SHP77 (cell line): ENCODE results near the gene ZBTB34.
"Not testable (repeated sequence)": the region's sequence is repeated elsewhere in the genome, so short reads cannot be mapped to it uniquely, and the experiment has no call there.

ENCODE experiments used
- DNase-seq, 2 experiments: peaks; one replicate each; lab custom pipeline; 2025; lab: John Stamatoyannopoulos, UW

The ZBTB34 gene, protein sequence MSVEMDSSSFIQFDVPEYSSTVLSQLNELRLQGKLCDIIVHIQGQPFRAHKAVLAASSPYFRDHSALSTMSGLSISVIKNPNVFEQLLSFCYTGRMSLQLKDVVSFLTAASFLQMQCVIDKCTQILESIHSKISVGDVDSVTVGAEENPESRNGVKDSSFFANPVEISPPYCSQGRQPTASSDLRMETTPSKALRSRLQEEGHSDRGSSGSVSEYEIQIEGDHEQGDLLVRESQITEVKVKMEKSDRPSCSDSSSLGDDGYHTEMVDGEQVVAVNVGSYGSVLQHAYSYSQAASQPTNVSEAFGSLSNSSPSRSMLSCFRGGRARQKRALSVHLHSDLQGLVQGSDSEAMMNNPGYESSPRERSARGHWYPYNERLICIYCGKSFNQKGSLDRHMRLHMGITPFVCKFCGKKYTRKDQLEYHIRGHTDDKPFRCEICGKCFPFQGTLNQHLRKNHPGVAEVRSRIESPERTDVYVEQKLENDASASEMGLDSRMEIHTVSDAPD

DNA sequence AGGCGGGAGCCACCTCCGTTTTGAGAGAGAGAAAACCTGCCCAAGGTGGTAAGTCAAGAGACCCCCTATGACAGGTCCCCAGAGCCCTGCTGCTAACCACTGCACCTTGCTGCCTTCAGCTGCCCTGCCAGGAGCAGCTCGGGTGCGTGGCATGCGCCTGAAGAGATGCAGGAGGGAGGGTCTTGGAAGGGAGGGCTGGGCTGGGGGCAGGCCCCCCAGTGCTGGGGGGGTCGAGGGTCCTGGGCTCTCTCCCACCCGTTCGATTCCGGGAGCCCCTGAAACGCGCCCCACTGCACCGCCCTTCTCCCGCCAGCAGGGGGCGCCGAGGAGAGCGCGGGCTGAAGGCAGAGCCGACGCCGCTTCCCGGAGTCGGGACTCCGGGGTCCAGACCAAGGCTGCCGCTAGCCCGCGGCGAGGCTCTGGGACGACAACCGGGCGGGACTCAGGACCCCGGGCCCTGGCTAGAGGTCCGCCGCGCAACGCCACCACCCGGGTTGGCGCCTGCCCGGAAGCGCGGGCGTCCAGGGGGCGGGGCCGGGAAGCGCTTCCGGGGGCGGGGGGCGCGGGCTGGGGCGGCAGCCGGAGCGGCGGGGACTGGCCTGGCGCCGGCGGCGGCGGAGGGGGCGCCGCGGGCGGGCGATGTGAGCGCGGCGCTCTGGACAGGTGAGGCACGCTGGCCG, at the start of gene ZBTB34:
TSS of gene ZBTB34 (plus strand) at position 563 of the 680 bp plus-strand sequence. CDS start 18,761 bp downstream, outside the sequence.
- DNase-seq = peak; percentile 38 to 53

DNA sequence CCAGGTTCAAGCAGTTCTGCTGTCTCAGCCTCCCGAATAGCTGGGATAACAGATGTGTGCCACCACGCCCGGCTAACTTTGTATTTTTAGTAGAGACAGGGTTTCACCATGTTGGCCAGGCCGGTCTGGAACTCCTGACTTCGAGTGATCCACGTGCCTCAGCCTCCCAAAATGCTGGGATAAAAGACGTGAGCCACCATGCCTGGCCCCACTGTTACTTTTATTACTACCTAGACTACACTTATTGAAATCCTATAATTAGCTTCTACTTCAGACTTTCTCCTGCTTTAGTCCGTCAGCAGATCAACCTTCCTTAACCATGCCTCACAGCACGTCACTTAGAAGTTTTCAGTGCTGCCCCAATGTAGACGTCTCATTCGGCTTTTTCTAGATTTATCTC, 47.4 kb upstream of the ZBTB34 start:
- DNase-seq = no peak

DNA sequence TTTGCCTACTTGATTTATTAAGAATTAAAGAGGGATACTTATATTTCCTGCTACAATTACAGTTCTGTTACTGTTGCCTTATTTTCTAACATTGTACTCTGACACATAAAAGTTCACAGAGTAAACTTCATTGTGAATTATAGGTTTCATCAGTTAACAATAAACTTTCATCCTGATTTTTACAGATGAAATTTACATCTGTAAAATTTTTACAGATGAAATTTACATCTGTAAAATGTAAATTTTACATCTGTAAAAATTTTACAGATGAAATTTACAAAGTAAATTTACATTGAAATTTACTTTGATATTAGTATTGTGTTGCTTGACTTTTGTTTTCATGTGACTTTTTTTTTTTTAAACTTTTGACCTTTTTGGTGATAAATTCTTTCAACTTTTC, 46.3 kb upstream of the ZBTB34 start:
- no peak for DNase-seq

DNA sequence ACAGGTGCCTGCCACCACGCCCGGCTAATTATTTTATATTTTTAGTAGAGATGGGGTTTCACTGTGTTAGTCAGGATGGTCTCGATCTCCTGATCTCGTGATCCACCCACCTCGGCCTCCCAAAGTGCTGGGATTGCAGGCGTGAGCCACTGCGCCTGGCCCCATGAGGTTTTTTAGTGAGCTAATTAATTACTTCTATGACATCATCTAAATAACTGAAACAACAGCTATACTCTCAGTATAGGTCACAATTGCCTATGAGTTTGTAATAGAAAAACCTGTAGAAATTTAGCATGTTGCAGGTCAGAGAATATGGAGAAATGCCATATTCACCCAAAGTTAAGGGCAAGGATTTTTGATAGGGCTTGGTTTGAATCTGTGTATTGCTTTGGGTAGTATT, 42.8 kb upstream of the ZBTB34 start:
- DNase-seq = not testable (repeated sequence)

DNA sequence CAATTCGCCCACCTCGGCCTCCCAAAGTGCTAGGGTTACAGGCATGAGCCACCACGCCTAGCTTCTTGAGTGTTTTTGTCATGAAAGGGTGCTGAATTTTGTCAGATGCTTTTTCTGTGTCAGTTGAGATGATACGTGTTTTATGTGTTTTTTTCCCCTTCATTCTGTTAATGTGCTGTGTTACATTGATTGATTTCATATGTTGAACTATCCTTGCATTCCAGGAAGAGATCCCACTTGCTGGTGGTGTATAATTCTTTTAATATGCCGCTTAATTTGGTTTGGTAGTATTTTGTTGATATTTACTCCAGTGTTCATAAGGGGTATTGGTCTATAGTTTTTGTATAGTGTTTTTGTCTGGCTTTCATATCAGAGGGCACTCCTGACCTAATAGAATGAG, 42.0 kb upstream of the ZBTB34 start:
- no peak for DNase-seq

DNA sequence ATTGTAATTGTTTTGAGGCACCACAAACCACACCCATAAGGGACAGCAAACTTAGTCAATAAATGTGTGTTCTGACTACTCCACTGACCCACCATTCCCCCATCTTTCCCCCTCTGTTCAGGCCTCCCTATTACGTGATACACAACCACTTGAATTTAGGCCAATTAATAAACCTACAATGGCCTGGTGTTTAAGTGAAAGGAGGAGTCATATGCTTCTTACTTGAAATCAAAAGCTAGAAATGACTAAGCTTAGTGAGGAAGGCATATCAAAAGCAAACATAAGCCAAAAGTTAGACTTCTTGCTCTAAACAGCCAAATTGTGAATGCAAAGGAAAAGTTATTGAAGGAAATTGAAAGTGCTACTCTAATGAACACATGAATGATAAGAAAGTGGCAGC, 41.0 kb upstream of the ZBTB34 start:
- no peak for DNase-seq

DNA sequence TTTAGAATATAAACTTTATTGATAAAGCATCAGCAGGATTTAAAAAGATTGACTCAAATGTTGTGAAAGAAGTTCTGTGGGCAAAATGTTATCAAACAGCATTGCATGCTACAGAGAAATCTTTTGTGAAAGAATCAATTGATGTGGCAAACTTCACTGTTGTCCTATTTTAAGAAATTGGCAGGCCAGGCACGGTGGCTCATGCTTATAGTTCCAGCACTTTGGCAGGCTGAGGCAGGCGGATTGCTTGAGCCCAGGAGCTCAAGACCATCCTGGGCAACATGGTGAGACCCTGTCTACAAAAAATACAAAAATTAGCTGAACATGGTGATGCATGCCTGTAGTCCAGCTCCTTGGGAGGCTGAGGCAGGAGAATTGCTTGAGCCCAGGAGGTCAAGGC, 38.2 kb upstream of the ZBTB34 start:
- DNase-seq = no peak

DNA sequence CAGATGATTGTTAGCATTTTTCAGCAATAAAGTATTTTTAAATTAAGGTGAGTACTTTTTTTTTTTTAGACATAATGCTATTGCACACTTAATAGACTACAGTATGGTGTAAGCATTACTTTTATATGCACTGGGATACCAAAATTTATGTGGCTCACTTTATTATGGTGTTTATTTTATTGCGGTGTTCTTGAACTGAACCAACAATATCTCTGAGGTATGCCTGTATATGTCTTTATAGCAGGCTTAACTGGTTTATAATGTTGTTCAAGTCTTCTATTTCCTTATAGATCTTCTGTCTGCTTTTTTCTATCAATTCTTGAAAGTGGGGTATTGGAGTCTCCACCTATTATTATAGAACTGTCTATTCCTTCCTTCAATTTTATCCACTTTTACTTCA, 37.6 kb upstream of the ZBTB34 start:
- DNase-seq = no peak

DNA sequence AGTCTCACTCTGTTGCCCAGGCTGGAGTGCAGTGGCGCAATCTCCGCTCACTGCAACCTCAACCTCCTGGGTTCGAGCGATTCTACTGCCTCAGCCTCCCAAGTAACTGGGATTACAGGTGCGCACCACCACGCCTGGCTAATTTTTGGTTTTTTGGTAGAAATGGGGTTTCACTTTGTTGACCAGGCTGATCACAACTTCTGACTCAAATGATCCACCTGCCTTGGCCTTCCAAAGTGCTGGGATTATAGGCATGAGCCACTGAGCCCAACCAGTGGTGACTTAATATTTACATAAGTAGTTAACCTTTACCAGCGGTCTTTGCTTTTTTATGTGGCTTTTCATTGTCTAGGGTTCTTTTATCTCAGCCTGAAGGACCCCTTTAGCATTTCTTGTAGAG, 36.4 kb upstream of the ZBTB34 start:
- not testable (repeated sequence) for DNase-seq

DNA sequence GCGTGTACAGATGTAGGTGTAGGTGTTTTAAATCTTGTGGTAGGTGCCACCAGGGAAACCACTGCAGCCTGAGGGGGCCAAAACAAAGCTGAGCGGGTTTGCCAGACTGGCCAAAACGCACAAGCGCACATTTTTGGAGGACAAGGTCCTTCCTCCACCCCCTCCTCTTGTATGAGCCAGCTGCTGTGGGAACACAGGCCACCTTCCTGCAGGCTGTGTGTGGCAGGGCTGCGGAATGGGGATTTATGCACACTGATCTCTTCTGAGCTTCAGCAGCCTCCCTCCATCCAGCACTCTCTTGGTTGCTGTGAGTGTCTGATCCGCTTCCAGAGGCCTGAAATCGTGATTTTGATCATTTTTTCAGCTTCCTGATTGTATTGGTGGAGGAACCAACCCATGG, 33.2 kb upstream of the ZBTB34 start:
- DNase-seq = no peak

DNA sequence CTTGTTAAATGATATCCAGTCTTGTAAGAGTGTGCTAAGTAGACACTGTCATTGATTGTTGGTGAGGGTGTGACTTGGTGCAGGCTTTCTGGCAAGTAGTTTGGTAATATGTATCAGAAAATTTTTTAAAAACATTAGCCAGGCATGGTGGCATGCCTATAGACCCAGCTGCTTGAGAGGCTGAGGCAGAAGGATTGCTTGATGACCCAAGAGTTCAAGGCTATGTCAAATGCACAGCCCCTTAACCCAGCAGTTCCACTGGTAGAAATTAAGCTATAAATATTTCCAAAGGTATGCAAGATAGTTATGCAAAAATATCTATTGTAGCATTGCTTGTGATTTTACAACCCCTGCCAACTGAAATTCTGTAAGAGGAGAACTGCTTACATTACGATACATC, 31.4 kb upstream of the ZBTB34 start:
- DNase-seq = no peak

DNA sequence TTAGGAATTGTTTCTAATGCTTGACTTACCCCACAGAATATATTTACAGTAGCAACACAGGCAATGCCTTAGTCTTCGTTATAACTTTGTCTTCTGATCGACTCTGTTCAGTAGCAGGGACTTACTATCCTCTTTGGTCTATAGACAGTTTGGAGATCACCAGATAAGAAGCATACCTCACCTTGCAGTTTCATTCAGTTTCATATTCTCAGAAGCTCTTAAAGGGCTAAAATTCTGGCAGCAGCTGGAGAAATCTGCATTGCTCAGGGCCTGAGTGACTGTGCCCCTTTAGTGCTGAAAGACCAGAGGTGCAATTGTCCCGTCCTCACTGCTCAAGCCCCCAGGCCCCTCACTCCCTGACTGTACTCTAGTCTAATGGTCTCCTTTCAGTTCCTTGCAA, 29.6 kb upstream of the ZBTB34 start:
- DNase-seq = no peak

DNA sequence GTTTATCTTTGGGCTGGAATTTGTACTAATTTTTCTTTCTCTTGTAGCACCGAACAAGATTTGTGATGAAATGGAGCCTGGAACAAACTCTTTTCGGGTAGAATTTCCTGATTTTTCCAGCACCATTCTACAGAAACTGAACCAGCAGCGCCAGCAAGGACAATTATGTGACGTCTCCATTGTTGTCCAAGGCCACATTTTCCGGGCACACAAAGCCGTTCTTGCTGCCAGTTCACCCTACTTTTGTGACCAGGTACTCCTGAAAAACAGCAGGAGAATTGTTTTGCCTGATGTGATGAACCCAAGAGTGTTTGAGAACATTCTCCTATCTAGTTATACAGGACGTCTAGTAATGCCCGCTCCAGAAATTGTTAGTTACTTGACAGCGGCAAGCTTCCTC, 28.0 kb upstream of the ZBTB34 start:
- no peak for DNase-seq

DNA sequence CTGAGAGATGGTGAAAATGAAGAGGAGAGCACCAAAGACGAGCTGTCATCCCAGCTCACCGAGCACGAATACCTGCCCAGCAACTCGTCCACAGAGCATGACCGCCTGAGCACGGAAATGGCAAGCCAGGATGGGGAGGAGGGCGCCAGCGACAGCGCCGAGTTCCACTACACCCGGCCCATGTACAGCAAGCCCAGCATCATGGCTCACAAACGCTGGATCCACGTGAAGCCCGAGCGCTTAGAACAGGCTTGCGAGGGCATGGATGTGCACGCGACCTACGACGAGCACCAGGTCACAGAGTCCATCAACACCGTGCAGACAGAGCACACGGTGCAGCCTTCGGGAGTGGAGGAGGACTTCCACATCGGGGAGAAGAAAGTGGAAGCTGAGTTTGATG, 27.4 kb upstream of the ZBTB34 start:
- no peak for DNase-seq

DNA sequence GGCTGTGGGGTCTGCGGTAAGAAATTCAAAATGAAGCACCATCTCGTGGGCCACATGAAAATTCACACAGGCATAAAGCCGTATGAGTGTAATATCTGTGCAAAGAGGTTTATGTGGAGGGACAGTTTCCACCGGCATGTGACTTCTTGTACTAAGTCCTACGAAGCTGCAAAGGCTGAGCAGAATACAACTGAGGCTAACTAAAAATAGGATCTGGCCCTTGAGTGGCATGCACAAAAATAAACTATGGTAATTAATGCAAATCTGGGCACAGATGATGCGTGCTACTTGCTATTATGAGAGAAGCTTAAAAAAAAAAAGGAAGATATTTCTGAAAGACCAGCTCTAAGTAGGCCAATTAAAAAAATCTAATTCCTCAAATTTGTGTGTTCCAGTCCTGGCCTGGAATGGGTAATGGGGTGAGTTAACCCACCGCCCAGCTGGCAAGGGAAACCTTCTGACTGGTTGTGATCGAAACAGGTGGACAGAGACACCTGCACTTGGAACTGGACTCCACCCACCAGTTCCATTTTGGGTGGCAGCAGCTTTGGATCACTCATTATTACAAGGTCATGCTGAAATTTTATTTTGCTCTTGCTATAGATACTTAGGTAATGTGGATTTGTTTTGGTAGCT, 26.6 kb upstream of the ZBTB34 start:
- no peak for DNase-seq

DNA sequence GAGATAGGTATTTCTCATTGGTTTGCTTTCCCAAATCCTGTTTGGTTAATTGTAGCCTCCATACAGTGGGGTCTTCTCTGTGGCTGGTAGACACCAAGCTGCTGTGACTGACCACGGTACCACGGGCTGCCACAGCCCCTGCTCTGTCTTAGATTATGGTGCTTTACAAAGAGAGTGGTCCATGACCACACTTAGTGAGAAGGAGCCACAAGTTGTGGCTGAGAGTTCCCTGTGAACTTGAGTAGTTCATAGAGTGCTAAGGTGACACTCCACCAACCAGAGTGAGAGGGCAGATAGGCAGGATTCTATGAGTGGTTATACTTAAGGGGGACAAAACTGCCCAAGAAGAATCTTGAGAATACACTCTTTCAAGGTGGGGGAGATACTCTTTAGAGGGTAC, 25.8 kb upstream of the ZBTB34 start:
- DNase-seq = no peak

DNA sequence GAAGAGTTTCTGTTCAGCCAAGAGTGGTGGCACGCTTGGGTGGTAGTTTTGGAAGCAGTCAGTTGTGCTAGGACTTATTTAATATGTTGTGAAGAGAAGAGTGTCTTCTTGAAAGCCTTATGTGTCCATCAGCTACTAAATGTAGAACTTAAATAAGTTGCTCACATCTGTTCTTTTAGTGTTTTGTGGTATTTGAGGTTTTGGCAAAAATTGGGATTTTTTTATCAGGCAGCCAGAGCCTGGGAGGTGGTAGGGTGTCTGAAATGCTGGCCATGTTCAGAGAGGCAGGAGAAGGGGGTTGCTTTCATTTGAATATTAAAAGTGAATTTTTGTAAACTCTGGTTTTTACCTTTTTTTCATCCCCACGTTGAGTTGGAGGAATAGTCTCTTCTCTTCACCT, 24.2 kb upstream of the ZBTB34 start:
- DNase-seq = no peak

DNA sequence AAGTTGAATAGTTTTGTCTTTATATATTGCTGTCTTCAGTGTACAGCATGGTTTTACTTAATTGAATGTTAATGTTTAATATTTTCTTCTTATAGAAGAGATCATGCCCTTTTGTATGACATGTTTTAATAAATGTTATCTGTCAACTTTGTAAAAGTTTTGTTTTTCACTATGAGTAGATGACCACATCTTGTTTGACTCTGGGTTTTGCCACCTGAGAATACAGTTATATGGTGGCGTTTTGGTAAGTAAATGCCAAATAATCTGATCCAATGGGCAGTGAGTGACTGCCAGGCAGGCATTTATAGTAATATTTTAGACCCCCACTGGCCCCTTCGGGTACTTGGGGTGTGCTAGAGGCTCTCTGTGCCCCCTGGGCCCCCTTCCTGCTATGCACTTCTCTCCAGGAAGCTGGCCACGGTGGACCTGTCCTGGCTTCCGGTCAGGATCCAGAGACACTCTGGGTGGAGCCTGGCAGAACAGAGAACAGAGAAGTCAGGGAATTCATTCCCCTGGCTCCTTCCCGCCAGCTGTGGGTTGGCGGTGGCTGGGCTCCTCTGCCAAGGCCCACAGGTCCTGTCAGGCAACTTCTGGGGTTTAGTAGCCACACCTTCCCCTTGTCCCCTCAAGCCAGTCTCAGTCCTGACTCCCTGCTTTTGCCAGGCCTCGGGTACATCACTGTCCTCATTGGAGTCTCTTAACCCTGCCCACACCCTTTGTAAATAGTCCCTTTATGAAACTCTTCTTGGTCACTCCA, 22.2 kb upstream of the ZBTB34 start:
- no peak for DNase-seq

DNA sequence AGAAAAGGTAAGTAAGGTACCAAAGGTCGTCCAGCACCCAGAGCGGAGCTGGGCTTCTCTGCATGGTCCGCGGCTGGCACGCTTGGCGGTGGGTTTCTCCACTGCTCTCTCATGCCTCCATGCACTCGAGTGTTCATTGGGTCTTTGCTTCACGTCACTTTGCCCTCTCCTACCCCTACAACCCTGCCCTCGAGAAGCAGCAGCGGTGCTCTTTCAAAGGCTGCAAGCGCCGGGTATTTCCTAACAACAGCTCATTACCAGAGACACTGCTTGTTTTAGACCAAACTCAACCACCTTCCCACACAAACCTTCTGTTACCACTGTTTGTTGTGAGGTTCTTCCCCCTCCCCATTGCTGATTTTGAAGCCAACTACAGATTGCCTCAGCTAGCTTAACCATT, 21.5 kb upstream of the ZBTB34 start:
- DNase-seq = no peak

DNA sequence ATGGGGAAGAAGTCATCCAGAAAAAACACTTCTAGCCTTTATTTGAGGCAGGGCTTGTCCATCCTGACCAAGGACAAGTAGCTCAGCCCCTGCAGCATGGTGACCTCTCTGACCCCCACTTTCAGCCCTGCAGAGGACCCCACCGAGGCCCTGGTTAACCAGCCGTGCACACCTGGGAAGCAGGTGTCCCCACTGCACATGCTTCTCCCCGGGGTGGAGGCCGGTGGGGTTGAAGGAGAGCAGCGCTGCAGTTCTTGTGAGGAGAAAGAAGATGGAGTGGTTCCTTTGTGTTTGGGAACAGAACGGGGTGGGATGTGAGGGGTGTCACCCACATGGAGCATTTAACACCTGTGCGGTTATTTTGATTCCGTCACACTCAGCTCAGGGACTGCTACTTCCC, 21.1 kb upstream of the ZBTB34 start:
- no peak for DNase-seq

DNA sequence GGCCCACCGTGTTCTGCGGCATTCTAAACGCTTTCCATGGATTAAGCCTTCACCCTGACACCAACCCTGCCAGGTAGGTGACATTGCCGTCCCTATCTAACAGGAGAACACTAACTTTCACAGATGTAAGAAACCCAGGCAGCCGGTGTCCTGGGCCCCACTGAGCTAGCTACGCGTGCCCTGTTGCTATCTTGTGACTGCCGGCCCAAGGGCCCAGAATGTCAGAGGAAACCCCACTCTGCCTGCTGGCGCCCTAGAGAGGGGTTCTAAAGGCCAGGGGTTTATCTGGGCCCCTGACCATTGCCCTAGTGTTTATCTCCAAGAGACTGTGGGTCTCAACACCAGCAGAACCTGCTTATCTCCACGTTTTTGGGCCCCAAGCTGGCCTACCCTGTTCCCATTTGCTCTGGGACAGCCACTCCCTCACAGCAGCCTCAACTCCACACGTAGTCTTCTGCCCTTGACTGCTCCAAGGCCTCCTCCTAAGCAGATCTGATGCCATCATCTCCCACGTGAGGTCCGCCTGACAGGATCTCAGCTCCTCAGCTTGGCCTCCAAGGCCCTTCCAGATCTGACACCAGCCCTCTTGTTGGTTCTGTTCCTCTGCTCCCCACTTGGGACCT, 18.1 kb upstream of the ZBTB34 start:
- DNase-seq = no peak
